GM23248 (cell line): ENCODE data around the gene SHMT1. TPM values are rescaled to one million over a fixed set of nuclear protein-coding genes. Genes with fewer than 3 reads are reported as not detected.
"Not testable (repeated sequence)": the region's sequence is repeated elsewhere in the genome, so short reads cannot be mapped to it uniquely, and the experiment has no call there.

Experiments used
- DNase-seq: peaks from one replicate; pipeline ENCODE4 v3.0.0-alpha.2; 2015
- H2AFZ ChIP-seq: fragments of 200-600 bp; sonication (generic); 2 replicates; pipeline ENCODE4 v1.6.1; 2016; ENCODE audit warnings: antibody characterized with exemption
- H3F3A ChIP-seq: fragments of 200-600 bp; sonication (generic); 2 replicates; pipeline ENCODE4 v1.6.1; 2016; ENCODE audit warnings: mild to moderate bottlenecking, antibody characterized with exemption, mixed run types; ENCODE audit not compliant: insufficient read depth
- H3K27ac ChIP-seq: fragments of 200-600 bp; sonication (generic); 2 replicates; pipeline ENCODE4 v1.5.1; 2016; ENCODE audit warnings: mild to moderate bottlenecking
- H3K27me3 ChIP-seq: fragments of 200-600 bp; sonication (generic); replicated peaks from 2 replicates; pipeline ENCODE4 v1.6.1; 2016; ENCODE audit warnings: mild to moderate bottlenecking; ENCODE audit not compliant: insufficient read depth
- H3K36me3 ChIP-seq: fragments of 200-600 bp; sonication (generic); 2 replicates; pipeline ENCODE4 v1.6.1; 2016; ENCODE audit warnings: low read depth, mild to moderate bottlenecking
- H3K4me1 ChIP-seq: fragments of 200-600 bp; sonication (generic); 2 replicates; pipeline ENCODE4 v1.6.1; 2016; ENCODE audit warnings: mild to moderate bottlenecking; ENCODE audit not compliant: insufficient read depth
- H3K4me2 ChIP-seq: fragments of 200-600 bp; sonication (generic); one replicate; pipeline ENCODE4 v1.6.1; 2016; ENCODE audit warnings: mild to moderate bottlenecking; ENCODE audit not compliant: unreplicated experiment
- H3K4me3 ChIP-seq: fragments of 200-600 bp; sonication (generic); 2 replicates; pipeline ENCODE4 v1.5.1; 2016; ENCODE audit warnings: mild to moderate bottlenecking
- H3K79me2 ChIP-seq: fragments of 200-600 bp; sonication (generic); 2 replicates; pipeline ENCODE4 v1.6.1; 2016; ENCODE audit warnings: mild to moderate bottlenecking; ENCODE audit not compliant: insufficient read depth
- H3K9ac ChIP-seq: fragments of 200-600 bp; sonication (generic); 2 replicates; pipeline ENCODE4 v1.6.1; 2016; ENCODE audit warnings: mild to moderate bottlenecking
- H3K9me2 ChIP-seq: fragments of 200-600 bp; sonication (generic); 2 replicates; pipeline ENCODE4 v1.6.1; 2016; ENCODE audit warnings: mixed run types, mild to moderate bottlenecking, moderate library complexity; ENCODE audit not compliant: insufficient read depth
- H3K9me3 ChIP-seq: fragments of 200-600 bp; sonication (generic); one replicate; pipeline ENCODE4 v1.6.1; 2017; ENCODE audit warnings: low read depth
- H4K20me1 ChIP-seq: fragments of 200-600 bp; sonication (generic); 2 replicates; pipeline ENCODE4 v1.6.0; 2016; ENCODE audit not compliant: insufficient read depth
- EZH2 ChIP-seq: fragments of 200-600 bp; sonication (generic); IDR thresholded peaks from 2 replicates; pipeline ENCODE4 v1.6.1; 2018; ENCODE audit warnings: antibody characterized with exemption, mild to moderate bottlenecking; ENCODE audit not compliant: insufficient read depth, poor library complexity, severe bottlenecking
- EZH2phosphoT487 ChIP-seq: fragments of 200-600 bp; sonication (generic); IDR thresholded peaks from 2 replicates; pipeline ENCODE4 v1.6.1; 2018; ENCODE audit warnings: antibody characterized with exemption, moderate library complexity, mild to moderate bottlenecking, low read depth; ENCODE audit not compliant: insufficient read depth
- WGBS, 2 experiments: methylation state at CpG; one replicate each; pipeline ENCODE4 v1.1.6; 2015 to 2017; ENCODE audit warnings: low lambda C conversion rate in 2 of 2, low coverage in 1 of 2; ENCODE audit errors: missing lambda C conversion rate in 2 of 2; 5-methylcytosine and 5-hydroxymethylcytosine counted together
- in situ Hi-C: fragments of 300-500 bp; cut with MboI; formaldehyde crosslinking; loops from 2 replicates; pipeline ENCODE4 v1.15.0; 2020
- polyA plus RNA-seq: library from polyadenylated mRNA; unstranded; fragments of >200 nt; fragmentation: Nextera tagmentation; extraction: Ambion mirVana; gene quantifications from 2 replicates; pipeline ENCODE4 v1.2.1, GENCODE V29; 2016
- total RNA-seq: library from RNA; depleted of rRNA; stranded (reverse); fragments of >200 nt; shearing (Covaris generic); gene quantifications from 2 replicates; pipeline ENCODE4 v1.2.3, GENCODE V29; 2014; rRNA removed

The SHMT1 gene
- 1.8 and 3.5 TPM in 2 replicates for total RNA-seq
- 5.1 and 5.9 TPM in 2 replicates for polyA plus RNA-seq

DNA sequence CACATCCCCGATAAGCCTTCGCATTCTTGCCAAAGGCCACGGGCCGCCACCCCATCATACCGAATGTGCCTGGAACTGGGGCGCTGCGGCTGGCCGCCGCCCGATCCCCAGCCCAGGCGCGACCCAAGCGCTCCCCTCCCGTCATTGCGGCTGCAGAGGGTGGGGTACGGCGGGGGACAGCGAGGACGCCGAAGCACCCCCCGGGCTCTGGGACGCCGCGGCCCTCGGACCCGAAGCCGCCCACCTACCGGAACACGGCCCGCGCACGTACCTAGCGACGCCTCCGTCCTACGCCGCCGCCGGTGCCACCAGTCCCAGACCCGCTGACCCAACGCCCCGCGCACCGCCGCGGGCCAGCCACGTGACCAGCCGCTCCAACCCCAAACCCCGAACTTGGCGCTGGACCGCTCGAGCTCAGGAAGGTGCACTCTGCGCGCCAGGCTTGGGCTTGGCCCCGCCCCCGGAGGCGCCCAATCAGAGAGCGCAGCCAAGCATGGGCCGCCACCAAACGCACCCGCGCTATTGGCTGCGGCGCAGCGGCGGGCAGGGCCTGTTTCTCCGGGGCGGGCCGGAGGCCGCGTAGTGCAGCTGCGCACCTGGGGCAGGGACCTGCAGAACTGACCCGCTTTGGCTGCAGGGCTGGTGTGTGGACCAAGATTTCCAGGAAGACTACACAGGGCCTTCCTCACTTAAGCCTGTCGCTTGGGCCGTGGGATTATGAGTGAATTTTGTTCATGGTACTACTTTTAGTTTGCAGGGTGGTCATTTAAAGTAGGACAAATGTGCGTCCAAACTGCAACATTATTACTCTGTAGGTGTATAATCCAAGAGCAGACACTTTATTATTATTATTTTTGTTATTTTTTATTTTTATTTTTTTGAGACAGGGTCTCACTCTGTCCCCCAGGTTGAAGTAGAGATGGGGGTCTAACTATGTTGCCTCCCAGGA is at the start of gene SHMT1:
Gene SHMT1 (minus strand): TSS at position 450 of the 949 bp plus-strand sequence. CDS start 7,569 bp downstream, outside the sequence.
- Histone ChIP-seq H3F3A (no peaks in the 10 kb centered on the region), H3K4me2 (peak within 1 kb of the TSS; percentile 84), H3K4me1 (no peaks in the 10 kb centered on the region; the same call in 1 of the 2 replicates), H3K9me3 (no peaks in the 10 kb centered on the region), H3K4me3 (peak within 1 kb of the TSS; percentile 87), H3K27me3 (no peaks in the 10 kb centered on the region), H4K20me1 (no peaks in the 10 kb centered on the region), H3K36me3 (no peaks in the 10 kb centered on the region), H3K9me2 (no peaks in the 10 kb centered on the region), H3K9ac (peak within 1 kb of the TSS; percentile 53), H3K27ac (no peak within 1 kb of the TSS), H2AFZ (peak within 1 kb of the TSS; percentile 91), H3K79me2 (no peaks in the 10 kb centered on the region)
- TF ChIP-seq EZH2 (no peak), EZH2phosphoT487 (no peak)
- 2% methylated on average over 61 to 71 of the region's 76 CpGs for WGBS, 2 experiments
- in situ Hi-C loops = no loop called here
- peak; percentile 94 for DNase-seq

DNA sequence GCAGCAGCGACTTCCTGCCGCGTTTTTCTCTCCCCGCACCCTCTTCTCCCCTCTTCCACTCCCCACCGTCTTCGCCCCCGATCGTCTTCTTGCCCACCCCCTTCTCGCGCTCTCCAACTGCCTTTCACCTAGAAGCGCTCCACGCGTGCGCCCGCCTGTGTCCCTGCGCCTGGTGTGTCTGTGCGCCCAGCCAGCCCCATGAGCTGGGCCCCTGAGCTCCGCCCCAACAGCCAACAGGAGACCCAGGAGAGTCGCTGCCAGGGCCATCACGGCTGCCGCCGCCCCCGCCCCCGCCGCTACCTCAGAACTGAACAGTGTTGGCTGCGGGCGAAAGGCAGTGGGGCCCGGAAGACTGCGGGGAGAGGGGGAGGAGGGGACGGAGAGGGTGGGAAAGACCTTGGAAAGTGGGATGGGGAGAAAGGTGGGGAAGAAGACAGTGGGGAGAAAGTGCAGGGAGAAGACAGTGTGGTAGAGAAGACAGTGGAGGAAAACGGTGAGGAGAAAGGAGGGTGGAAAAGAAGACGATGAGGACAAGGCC is 48.7 kb upstream of the SHMT1 start:
- WGBS, 2 experiments = no CpG with 5 or more reads among the region's 32 CpGs
- Histone ChIP-seq H3K4me2 (peak overlapping the region; percentile 74), H3F3A (peaks cover 12% of the 10 kb centered on the region; the same call in 1 of the 2 replicates), H3K9ac (peak overlapping the region; percentile 80), H2AFZ (peak overlapping the region; percentile 83), H3K27ac (peak overlapping the region; percentile 67; the same call in 1 of the 2 replicates), H3K4me3 (peak overlapping the region; percentile 75), H3K4me1 (peaks cover 13% of the 10 kb centered on the region)
- H3K36me3 ChIP-seq, H3K9me2 ChIP-seq, H3K9me3 ChIP-seq, H4K20me1 ChIP-seq, in situ Hi-C loops, H3K79me2 ChIP-seq, DNase-seq, H3K27me3 ChIP-seq: not testable (repeated sequence)

DNA sequence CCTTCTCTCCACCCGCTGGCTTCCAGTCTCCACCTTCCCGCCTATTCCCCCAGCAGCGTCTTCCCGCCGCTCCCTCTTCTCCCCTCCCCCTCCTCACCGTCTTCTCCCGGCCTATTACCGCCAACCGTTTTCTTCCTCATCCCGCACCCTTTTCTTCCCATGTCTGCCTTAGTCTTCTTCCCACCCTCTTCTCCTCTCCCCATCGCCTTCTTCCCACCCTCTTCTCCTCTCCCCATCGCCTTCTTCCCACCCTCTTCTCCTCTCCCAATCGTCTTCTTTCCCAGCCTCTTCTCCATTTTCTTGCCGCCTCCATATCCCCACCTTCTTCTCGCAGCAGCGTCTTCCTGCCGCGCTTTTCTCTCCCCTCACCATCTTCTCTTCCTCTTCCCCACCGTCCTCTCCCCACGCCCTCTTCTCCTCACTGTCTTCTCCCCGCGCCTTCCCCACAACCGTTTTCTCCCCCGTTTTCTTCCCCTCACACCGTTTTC is 48.1 kb upstream of the SHMT1 start:
- Histone ChIP-seq H3K4me1 (peaks cover 13% of the 10 kb centered on the region), H3F3A (peaks cover 12% of the 10 kb centered on the region; the same call in 1 of the 2 replicates), H3K27ac (peak overlapping the region; percentile 67), H2AFZ (peak overlapping the region; percentile 83), H3K4me2 (peak overlapping the region; percentile 74), H3K4me3 (peak overlapping the region; percentile 75), H3K9ac (peak overlapping the region; percentile 80)
- in situ Hi-C loops, H4K20me1 ChIP-seq, H3K79me2 ChIP-seq, H3K27me3 ChIP-seq, H3K36me3 ChIP-seq, H3K9me3 ChIP-seq, H3K9me2 ChIP-seq: not testable (repeated sequence)
- 1 to 20% methylated on average over 1 to 25 of the region's 25 CpGs for WGBS, 2 experiments
- peak; percentile 33 for DNase-seq

DNA sequence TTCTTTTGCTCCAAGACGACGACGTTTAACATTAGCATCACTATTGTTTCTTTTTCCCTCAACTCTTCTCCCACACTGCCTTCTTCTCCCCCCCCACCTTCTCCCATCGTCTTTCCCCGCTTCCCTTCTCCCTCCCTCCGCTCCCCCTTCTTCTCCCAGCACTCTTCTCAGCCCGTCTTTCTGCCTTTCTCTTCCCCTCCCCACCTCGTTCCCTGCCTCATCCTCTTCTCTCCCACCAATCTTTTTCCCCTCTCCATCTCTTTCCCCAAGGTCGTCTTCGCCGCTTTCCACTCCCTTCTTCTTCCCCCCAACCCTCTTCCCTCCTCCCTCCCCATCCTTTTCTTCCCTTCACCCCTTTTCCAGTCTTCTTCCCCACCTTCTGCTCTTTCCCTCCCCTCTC is 47.4 kb upstream of the SHMT1 start:
- in situ Hi-C loops, H3K36me3 ChIP-seq, H3K27me3 ChIP-seq, H4K20me1 ChIP-seq, H3K79me2 ChIP-seq, H3K9me2 ChIP-seq, H3K9me3 ChIP-seq: not testable (repeated sequence)
- peak overlapping the region; percentile 26 for H3K4me2 ChIP-seq
- DNase-seq = peak; percentile 21
- H2AFZ ChIP-seq = peak overlapping the region; percentile 83; the same call in 1 of the 2 replicates
- H3K9ac ChIP-seq = peak overlapping the region; percentile 80
- peaks cover 13% of the 10 kb centered on the region for H3K4me1 ChIP-seq
- WGBS, 2 experiments = 2 to 4% methylated on average over 3 to 11 of the region's 11 CpGs
- peak overlapping the region; percentile 75 for H3K4me3 ChIP-seq
- H3F3A ChIP-seq = peaks cover 12% of the 10 kb centered on the region; the same call in 1 of the 2 replicates
- peak overlapping the region; percentile 67; the same call in 1 of the 2 replicates for H3K27ac ChIP-seq

- H3F3A ChIP-seq = peaks cover 12% of the 10 kb centered on the region; the same call in 1 of the 2 replicates
- H3K27ac ChIP-seq, H2AFZ ChIP-seq, H3K36me3 ChIP-seq, H4K20me1 ChIP-seq, in situ Hi-C loops, H3K9me2 ChIP-seq, H3K27me3 ChIP-seq, H3K9ac ChIP-seq, H3K9me3 ChIP-seq, H3K79me2 ChIP-seq: not testable (repeated sequence)
- 23 to 24% methylated on average over 6 of the region's 6 CpGs for WGBS, 2 experiments
- peak overlapping the region; percentile 3 for H3K4me2 ChIP-seq
- H3K4me3 ChIP-seq = 0 out of 2 replicates have a peak overlapping the region, but pooled peaks have one; percentile 3
- peak; percentile 40 for DNase-seq
- H3K4me1 ChIP-seq = peaks cover 13% of the 10 kb centered on the region
These were observed 46.0 kb upstream of the SHMT1 start for GRCh38 chr17:18409321-18409720.

- 21 to 23% methylated on average over 3 of the region's 3 CpGs for WGBS, 2 experiments
These were observed 45.6 kb upstream of the SHMT1 start for GRCh38 chr17:18408906-18409305.

More at GRCh38 chr17:18408906-18409305, 45.6 kb upstream of the SHMT1 start:
- H3K27me3 ChIP-seq, H3K79me2 ChIP-seq, H3K27ac ChIP-seq, H4K20me1 ChIP-seq, H3K9me3 ChIP-seq, H3K36me3 ChIP-seq, H3K9me2 ChIP-seq, H3K9ac ChIP-seq, in situ Hi-C loops, DNase-seq, H2AFZ ChIP-seq, H3K4me2 ChIP-seq: not testable (repeated sequence)
- Histone ChIP-seq H3F3A (peaks cover 12% of the 10 kb centered on the region; the same call in 1 of the 2 replicates), H3K4me1 (peaks cover 13% of the 10 kb centered on the region), H3K4me3 (0 out of 2 replicates have a peak overlapping the region, but pooled peaks have one; percentile 3)
